Superior temporal gyrus (tissue), 1 donor: ENCODE measurements around the gene IL1RAPL2.
A peak's percentile ranks its signal among the peaks of the same experiment; 100 is the strongest.
"Not testable (repeated sequence)": the region's sequence is repeated elsewhere in the genome, so short reads cannot be mapped to it uniquely, and the experiment has no call there.

Source experiments
- DNase-seq: peaks from one replicate; pipeline ENCODE4 v3.0.0-alpha.2; 2016; ENCODE audit errors: extremely low spot score

IL1RAPL2 gene

GRCh38 chrX:104854790-104855340 lies 288.9 kb downstream of the IL1RAPL2 start:
- DNase-seq: peak; percentile 5

DNA sequence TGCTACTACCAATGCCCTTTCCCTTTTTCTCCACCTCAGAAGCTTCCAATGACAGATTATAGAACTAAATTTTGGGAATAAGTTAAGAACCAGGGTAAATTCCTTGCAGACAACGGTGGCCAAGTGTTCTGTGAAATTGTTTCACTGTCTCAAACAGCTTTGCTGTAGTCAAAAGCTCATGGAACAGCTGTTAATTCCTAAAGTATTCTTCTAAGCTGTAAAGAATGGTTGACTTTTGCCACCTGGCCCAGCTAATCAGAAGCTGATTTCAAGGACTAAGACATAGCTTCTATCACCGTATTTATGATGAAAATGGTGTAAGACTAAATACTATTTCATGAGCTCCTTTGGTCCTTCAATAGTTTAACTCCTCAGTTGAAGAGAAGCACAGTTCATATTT lies 297.5 kb downstream of the IL1RAPL2 start:
- no peak for DNase-seq

- no peak for DNase-seq
These were observed 298.3 kb downstream of the IL1RAPL2 start for GRCh38 chrX:104864296-104864695.

DNA sequence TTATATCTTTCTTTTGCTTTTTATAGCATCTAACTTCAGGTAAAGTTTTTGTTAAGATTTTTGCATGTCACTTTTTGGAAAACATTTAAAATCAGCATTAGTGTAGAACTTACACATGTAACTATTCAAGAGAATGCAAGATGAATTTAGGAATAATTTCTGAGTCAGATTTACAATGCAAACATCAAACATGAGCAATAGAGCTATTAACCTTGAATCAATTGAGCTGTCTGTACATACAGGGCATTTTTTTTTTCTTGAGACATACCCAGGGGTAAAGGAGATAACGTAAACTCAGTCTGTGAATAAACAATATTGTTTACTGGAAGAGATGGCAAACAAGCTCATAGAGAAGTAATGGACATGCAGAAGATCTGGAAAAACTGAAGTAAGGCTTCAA lies 311.5 kb downstream of the IL1RAPL2 start:
- DNase-seq: no peak

DNA sequence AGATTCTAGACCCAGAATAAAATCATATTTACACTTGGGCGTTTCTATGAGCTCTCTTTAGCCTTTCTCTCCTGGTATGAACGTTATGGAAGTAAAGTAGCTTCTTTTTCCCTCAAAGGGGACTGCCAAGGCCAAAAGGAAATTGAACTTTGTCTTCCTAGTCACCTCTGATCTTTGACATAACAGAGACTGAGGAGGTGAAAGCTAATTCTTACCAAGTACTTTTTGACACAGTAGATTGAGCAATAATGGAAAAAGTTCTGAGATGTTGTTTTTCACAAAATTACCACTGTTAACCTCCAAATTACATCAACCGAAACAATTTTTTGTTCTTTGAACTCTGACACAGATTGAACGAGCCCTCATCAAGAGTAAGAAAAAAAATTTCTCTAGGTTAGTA lies 336.1 kb downstream of the IL1RAPL2 start:
- no peak for DNase-seq

- DNase-seq: not testable (repeated sequence)
These were observed 343.7 kb downstream of the IL1RAPL2 start for GRCh38 chrX:104909694-104910093.

DNA sequence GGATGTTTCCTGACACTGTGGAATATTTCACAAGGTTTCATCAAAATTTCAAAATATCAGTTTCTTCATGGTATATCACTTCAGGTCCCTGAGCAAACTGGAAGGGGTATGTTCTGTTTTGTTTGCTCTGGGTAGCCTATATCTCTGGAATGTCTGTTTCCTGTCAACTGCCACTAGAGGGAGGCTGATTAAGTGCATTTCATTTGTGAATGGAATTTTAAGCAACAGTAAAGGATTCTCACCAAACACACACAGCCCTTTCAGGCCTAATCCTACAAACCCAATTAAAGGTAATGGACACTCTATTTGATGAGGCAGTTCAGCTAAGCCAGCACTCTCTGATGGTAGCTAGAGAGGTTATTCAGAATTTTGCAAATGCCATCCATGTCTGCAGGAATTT lies 347.3 kb downstream of the IL1RAPL2 start:
- DNase-seq: no peak

DNA sequence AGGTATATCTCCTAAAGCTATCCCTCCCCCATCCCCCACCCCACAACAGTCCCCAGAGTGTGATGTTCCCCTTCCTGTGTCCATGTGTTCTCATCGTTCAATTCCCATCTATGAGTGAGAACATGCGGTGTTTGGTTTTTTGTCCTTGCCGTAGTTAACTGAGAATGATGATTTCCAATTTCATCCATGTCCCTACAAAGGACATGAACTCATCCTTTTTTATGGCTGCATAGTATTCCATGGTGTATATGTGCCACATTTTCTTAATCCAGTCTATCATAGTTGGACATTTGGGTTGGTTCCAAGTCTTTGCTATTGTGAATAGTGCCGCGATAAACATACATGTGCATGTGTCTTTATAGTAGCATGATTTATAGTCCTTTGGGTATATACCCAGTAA lies 348.7 kb downstream of the IL1RAPL2 start:
- DNase-seq: not testable (repeated sequence)

DNA sequence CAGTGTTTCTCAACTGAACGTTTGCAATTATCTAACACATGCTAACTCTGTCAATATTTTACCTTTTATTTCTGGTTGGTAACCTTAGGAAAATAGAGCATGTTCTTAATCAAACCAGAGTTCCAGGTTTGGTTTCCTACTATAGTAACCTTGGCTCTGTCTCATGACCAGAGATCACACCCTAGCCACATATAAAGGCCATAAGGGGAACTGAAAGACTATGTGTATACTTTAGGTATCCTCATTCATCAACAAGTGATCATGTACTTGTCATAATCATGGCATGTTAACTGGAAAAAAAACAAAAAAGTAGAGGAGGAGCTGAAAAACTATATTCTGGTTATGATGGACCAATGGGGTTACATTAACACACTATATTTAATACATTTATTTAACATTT lies 352.1 kb downstream of the IL1RAPL2 start:
- no peak for DNase-seq

DNA sequence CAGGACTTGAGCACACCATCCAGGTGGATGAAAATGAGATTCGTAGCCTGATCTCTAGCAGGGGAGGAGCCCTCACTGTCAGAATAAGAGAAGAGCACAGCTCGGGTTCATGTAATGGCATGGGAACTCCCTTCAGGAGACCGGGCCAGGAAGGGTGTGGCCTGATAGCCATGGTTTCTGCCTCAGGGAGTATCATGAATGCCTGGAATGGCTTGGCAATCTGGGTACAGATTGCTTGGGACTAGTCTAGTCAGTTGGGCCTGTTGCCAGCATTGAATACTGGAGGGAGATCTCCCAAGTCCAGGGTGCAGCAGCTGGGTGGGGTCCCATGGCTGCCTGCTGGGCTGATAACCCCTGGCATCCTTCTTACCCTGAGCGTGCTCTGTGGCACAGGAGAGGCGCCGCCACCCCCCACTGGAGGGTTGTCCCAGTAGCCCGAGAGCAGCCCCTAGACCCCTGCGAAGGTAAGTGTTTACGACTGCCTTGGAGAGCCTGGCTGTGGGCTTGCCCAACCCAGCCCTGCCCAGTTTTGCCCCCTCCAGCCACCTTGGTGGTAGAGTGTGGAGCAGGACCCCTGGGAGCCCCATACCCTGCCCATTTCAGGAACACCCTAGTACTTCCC lies 355.7 kb downstream of the IL1RAPL2 start:
- no peak for DNase-seq

DNA sequence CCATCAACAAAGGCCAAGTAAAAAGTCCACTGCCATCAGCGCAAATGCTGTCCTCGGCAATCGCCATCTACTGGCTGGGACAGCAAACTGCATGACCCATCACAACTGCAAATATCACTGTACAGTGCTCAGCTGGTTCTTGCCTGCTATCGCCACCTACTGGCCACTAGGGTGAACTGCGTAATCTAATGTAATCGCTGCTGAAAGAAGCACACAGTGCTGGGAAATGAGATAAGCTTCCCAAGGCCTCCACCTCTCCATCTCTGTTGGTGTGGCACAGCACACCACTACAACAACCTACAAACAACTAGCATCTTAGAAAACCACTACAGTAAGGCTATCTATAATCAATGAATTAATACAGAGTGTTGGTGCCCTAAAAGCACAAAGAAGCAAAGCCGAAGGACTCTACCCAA lies 356.2 kb downstream of the IL1RAPL2 start:
- peak; percentile 49 for DNase-seq

GRCh38 chrX:104929324-104929723 lies 363.3 kb downstream of the IL1RAPL2 start:
- no peak for DNase-seq

GRCh38 chrX:104935581-104935980 lies 369.6 kb downstream of the IL1RAPL2 start:
- DNase-seq: peak; percentile 14

DNA sequence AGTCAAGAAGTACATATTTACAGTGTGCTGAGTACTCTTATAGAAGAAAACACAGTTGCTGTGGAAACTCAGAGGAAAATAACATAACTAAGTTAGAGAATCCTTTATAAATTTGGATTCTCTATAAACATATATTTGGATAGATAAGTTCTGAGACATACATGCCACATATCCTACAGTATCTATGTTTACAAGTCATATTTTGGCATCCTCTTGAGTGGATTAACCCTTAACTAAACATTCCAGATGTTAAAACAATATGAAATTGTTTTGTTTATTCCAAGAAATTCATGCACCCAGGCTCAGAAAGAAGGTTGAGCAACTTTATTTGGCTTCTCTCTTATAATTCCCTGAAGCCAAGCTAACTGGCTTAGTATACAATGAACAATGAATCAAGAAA lies 387.3 kb downstream of the IL1RAPL2 start:
- no peak for DNase-seq

DNA sequence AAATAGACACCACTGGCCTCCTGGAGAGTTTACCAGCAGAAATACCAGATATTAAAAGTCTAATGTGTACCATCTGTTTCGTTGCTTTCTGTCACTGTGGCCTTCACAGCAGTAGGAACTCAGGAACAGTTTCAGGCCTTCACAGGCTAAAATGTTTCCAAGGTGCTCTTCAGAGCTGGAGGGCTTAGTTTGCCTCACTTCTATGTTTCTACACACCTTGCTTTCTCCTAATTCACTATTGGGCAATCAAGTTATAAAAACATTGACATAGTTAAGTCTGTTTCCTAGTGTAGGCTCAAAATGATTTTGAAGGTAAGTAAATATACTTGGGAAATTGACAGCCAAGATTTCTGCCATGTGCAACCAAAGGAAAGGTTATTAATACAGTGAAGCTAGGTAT lies 395.9 kb downstream of the IL1RAPL2 start:
- DNase-seq: no peak

DNA sequence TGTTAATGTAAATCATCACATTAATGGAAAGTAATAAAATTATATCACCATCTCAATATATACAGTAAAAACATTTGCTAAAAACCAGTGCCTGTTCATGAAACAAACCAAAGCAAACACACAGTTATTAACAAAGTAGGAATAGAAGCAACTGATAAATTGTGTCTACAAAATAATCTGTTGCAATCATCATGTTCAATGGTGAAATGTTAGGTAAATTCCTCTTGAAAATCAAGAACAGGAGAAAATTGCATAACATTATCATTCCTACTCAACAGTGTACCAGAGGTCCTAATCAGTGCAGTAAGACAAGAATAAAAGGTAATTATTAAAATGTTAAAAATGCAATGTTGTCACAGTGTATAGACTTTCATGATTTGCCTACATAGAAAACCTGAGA lies 402.2 kb downstream of the IL1RAPL2 start:
- DNase-seq: no peak

DNA sequence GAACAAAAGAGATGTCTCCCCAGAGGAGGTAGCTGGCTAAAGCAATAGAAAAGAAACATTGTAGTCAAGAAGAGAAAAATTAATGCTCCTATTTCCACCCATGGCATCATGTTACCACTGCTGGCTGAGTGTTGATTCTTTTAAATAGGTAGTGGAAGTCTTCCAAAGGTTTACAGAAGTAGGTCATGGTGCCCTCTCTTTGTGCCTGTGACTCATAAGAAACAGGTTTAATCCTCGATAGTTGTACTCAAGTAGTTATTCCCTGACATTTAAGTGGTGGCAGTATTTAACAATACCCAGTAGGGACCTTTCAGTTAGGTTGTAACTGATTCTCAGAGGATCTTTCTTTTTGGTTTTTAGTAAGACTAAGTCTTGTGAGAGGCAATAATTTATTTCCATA lies 406.7 kb downstream of the IL1RAPL2 start:
- DNase-seq: no peak

DNA sequence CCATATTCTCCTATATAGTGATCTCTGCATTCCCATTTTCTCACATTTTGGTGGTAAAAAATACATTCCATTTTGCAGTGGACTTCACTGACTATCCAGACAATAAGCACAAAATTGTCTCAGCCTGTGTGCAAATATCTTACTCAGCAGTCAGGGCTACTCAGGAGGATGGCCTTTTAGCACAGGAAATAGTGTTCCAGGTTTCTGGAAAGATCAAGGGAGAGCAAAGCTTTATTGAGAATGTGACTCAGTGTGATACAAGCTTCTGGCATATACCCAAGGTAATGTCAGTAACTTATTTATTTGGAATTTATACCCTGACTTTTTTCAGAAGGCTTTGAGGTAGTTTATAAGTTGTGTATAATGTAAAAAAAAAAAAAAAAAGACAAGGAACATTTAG lies 421.1 kb downstream of the IL1RAPL2 start:
- DNase-seq: no peak

DNA sequence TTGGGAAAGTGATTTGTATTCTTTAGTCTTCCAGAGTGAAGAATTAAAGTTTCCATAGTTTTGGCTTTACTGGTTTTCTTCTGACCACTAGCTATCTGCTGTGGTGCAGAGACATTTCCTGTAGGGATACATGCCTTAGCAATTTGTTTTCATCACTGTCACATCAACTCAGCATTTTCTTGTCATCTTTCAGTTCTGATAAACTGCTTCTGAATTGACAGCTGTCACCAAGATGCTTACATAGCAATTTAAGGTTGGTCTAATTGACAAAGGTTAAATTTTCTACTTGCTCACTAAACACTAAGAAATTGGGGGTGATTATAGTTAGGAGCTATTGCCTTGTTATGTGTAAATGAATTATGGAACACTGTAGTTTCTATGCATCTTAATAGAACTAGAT lies 422.0 kb downstream of the IL1RAPL2 start:
- DNase-seq: no peak

DNA sequence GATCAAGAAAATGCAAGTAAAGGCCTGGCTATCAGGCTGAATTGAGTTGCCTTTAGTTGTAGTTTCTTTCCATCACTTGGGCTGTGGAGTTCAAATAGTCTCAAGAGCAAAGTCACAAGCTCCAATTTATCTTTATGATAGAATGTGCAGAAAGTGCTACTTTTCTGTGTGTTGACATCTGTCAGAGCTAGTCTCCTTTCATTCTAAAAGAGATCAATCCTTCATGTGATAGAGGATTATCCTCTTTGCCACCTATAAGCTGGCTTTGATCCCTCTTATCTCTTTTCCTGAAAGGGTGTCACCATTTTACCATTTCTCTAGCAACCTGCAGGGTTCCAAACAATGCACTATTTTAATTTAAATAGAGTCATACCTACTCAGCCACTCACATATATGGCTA lies 429.5 kb downstream of the IL1RAPL2 start:
- no peak for DNase-seq

DNA sequence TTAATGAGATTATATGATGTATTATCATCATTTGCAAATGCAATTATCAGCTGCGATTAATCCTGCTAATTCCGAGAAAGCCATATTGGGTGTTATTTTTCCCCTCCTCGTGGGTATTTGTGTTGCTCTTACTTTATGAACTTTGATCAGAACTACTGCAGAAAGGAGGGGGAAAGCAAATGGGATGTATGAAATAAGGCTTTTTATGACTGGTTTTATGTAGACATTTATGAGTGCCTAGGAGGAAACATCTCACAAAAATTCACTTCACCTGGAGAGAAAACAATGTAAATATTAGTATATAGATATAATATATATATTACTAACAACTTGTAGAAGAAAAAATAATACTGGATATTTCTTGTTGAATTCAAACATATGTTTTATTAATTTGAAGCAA lies 440.1 kb downstream of the IL1RAPL2 start:
- no peak for DNase-seq

- no peak for DNase-seq
These were observed 441.0 kb downstream of the IL1RAPL2 start for GRCh38 chrX:105006996-105007395.

- DNase-seq: no peak
These were observed 447.7 kb downstream of the IL1RAPL2 start for GRCh38 chrX:105013719-105014118.

- no peak for DNase-seq
These were observed 451.6 kb downstream of the IL1RAPL2 start for GRCh38 chrX:105017641-105018040.
